Endometrium (tissue), 2 donors: ENCODE measurements around the gene AMBP.

Experiments used
- FAIRE-seq: peaks from 2 replicates; lab custom pipeline; 2012; peaks lifted over from hg19 to GRCh38; lab: Jason Lieb, UNC
- donor health status: control.
- donor health status: control.

The AMBP gene

DNA sequence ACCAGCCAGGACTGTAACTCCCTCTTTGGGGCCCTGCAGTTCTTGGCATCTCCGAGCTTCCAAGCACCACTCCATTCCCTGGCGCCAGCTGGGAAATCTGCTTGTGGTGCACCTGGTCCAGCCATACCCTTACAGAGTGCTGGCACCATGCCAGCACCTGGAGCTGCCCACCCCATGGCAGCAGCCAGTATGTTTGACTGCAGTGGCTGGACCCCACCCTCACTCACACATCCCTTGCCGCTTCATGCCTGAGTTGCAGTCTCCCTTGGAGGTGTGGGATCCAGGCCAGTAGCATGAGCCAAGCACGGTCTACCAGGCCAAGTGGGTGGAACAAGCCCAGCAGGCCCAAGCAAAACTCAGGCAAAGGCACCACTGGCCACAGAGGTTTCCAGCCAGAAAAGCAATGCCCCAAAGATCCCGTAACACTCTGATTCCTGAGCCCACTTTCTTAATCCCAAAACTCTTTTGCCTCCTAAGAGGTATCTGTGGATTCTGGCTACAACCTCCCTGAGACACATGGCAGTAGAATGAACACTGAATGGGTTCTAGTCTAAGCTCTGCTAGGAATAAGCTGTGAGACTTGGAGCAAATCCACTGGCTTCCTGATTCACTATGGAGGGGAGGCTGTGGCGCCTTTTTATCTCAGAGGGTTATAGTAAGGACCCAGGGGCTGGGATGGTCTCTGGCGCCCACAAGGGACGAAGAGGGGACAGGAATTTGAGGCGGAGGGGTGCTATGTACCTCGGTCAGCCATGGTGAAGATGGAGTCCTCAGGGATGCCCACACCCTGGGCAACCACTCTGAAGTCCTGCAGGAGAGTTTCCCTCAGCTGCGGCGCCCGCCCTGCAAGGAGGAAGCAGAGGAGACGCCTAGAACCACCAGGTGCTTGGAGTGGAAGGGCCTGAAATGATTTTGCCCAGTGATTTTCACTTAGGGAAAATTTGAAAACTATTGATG, 5.6 kb downstream of the AMBP start:
- FAIRE-seq = no peak

- no peak for FAIRE-seq
Observed at GRCh38 chr9:114071197-114071795, 6.8 kb downstream of the AMBP start.

DNA sequence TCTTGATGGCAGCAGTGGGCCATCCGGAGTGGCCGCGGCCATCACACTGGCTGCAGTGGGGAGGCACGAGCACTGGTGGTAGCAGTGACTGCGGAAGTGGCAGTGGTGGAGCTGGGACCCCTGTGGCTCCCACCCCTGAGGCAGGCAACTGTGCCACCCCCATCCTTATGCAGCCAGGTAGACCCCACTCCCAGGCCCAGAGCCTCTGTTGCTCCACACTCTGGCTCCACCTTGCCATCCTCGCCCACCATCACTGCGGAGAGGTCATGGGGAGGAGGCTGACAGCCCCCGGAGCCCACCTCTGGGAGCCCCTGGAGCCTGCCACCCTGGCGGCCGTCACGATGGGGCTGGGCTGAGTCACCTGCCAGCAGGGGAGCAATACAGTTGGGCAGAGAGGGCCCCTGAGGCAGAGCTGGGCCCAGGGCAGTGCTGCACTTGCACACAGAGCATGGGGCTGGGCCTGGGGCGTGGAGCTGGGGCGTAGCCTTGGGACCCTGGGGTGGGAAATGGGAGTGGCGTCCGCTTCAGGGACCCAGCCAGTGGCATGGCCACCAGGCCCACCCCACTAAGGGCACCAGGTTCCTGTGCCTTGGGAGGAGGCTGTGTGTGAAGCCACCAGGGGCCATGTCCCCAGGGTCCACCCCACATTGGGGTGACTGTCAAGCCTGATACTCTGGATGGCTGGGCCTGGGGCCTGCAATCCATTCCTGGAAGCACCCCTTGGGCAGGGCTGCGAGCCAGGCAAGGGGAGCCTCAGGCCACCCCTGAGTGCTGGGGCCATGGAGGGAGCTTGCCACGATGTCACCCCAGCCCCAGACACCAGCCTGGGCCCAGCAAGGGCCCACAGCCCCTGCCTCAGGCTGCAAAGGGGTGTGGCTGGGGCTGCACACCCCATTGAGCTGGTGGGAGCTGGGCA, 7.7 kb downstream of the AMBP start:
- no peak for FAIRE-seq

- FAIRE-seq = no peak
Observed at GRCh38 chr9:114069476-114070187, 8.5 kb downstream of the AMBP start.

GRCh38 chr9:114065304-114065703, 12.8 kb downstream of the AMBP start:
- FAIRE-seq = no peak

DNA sequence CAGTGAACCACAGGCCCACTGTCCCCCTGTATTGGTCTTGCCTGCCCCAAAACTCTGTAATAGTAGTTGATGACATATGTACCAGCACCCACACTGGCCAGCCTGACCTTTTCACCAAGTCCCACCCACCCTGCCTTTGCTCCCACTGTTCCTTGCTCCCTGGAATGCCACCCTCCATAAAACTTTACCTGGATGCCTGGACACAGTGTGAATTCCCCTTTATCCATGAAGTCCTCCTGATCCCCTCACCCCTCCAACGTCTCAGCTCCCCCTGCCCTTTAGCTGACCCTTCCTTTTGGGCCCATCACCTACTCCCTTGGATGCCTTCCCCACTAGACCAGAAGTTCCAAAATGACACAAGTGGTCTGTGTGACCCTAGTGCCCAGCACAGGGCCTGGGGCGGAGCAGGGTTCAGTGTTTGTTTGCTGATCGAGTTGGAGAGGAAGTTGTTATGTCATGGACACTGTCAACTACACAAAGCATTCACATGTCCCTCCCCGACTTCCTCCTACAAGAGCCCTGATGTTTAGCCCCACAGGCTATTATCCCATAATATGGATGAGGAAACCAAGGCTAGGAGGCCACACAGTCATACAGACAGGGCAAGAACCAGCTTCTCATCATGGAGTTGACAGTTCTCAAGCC, 16.1 kb downstream of the AMBP start:
- no peak for FAIRE-seq

DNA sequence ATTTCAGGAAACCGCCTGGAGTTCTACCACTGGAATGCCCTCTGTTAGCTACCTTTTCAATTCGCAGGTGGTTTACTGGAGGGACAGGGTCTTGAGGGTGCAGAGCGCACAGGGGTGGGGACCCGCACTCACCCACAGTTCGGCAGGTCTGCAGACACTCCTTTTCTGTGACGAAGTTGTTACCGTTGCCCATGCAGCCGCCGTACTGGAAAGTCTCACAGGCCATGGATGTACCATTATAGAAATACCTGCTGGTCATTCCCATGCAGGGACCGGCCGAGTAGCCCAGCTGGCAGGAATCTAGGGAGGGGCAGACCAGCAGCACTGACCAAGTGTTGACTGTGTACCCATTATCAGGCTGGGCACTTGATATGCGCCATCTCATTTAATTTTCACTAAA, 16.8 kb downstream of the AMBP start:
- no peak for FAIRE-seq

GRCh38 chr9:114060711-114061110, 17.4 kb downstream of the AMBP start:
- FAIRE-seq = no peak

DNA sequence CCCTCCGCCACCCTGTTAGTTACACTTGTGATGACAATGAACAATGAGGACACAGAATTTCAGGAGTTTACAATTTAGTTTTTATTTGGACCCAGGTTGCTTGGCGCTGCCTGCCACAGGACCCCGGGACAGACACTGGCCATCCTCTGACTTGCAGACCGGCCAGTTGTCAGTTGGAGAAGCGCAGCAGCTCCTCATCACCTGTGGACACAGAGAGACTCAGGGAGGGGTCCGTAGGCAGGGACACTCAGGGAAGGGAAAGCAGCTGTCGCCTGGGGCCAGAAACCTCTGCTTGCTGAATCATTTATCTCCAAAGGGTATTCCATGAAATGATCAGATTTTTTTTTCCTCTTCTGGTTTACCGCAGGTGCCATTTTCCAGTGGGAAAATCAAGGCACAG, 18.0 kb downstream of the AMBP start:
- FAIRE-seq = no peak

DNA sequence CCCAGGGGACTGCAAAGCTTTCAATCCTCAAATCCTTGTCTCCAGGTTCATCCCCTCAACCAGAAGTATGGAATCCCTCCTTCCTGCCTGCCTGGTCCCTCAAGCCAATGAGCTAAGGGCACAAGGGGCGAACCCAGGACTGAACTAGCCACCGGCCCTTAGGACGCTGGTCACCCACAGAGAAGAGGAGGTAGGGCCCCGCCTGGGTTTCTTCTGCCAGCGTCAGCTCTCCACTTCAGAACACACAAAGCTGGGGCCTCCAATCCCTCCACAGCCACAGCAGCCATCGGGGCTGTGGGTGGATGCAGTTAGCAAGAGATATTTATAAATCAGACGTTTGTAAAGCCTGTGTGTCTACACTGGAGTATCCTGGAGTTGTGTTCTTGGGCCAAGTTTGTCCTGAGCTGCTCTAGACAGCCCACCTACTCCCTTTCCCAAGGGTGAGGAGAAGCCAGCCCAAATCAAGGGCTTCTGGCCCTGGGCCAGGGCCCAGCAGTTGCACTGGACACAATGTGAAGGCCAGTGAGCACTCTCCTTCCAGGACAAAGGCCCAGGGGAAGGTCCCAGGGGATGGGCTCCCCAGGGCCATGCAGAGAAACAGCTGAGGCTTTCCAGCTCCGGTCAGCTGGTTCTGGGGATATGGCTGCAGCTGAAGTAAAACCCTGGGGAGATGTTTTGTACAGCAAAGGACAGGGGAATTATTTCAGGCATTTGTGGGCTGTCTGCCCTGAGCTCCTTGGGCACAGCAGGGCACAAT, 18.9 kb downstream of the AMBP start:
- no peak for FAIRE-seq

DNA sequence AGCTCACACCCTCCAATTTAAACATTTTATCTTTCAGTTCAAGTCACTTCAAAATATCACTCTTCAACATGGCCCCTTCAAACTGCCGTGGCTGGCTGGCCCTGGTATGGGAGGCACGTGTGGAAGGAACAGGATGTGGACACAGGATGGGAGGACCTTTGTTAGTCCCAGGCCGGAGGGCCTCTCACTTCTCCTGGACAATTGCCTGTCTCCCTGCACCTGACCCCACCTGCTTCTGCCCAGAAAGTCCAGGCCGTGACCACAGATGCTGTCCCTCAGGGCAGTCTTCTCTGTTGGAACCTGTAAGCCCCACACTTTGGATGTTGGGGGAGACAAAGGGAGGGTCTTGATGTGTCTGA, 19.4 kb downstream of the AMBP start:
- no peak for FAIRE-seq

DNA sequence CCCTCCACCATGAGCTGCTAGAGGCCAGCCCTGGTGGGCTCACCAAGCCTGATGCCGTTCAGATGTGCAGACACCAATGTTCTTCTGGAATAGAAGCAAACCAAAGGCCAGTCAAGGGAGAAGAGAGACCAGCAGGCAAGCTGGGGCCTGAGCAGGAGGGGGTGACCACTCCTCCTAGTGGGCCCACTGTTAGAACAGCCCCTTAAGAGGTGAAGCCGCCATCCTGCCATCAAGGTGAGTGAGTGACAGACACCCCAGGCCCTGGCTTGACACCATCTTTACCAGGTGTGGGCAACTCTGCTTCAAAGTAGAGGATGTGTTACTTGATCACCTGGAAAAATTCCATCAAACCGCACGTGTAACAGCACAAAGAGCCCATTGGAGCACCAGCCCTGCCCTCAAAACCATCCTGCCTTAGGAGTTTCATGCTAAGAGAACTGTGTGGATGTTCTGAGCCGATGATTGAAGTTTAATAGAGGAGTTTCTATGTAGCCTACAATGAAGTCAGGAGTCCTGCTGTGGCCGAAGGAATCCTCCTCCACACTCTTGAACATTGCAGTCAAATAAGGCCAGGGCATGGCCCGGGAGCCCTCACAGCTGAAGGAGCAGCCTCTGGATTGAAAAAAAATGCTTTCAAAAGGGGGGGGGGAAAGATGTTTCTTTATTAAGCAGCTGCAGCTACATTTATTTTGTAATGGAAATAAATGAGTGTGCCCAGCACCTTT, 20.8 kb downstream of the AMBP start:
- FAIRE-seq = no peak

DNA sequence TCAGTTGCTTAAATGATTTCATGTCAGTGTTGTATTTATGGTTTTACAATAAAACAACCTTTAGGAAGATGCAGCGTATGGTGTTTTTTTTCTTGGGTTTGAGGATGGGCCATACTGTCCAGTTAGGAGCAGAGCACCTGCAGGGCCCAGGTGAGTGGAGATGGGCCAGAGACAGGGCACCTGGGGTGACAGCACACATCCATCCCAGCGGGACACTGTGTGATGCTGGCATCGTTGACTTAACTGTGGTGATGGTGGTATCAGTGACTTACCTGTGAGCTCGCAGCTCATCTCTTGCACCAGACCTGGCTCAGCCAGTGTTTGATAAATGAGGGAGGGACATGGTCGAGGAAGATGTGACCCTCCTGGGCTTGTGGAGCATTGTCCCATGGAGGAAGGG, 21.6 kb downstream of the AMBP start:
- FAIRE-seq = no peak

GRCh38 chr9:114055894-114056293, 22.2 kb downstream of the AMBP start:
- no peak for FAIRE-seq

- no peak for FAIRE-seq
Observed at GRCh38 chr9:114055061-114055460, 23.0 kb downstream of the AMBP start.

DNA sequence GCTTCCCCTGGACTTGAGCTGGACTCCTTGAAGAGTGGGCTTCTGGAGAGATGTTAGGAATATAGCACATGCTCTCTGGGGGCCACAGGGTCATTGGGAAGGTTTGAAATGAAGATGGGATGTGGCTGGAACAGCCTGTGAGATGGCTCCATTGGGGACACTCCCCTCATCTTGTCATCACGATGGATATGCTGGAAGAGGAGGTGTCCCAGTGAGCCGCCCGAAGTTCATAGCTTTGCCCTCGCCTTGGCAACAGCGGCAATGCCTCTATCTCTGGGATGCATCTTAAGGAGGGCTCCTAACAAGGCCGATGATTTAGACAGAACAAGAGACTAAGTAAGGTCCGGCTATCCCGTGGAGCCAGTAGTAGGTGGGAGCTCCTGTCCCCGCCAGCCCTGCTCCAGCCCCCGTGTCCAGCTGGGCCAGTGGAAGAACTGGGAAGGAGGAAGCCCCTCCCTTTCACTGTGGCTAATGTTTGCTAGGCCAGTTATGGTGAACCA, 23.9 kb downstream of the AMBP start:
- FAIRE-seq = no peak

GRCh38 chr9:114053246-114054005, 24.7 kb downstream of the AMBP start:
- FAIRE-seq = no peak

DNA sequence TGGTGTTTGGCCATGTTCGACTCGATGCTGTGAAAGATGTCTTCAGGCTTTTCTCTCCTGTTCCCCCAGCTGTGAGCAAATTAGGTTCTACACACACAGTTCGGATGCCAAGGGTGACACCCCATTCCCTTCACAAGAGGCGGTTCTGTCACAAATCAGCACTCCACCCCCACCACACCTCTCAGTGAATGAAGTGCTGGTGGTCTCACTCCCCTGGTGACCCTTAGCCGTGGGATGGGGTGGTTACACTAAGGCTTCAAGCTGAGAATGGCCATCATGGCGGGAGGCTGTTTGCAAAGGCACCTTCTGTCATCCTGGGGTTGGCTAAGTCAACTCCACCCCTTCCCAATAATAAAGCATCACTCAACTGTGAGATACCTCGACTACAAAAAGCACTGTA, 26.4 kb downstream of the AMBP start:
- FAIRE-seq = no peak

GRCh38 chr9:114051281-114051680, 26.8 kb downstream of the AMBP start:
- FAIRE-seq = no peak
